HuH-7 (cell line): ENCODE measurements around the gene KLF12.

Source experiments
- DNase-seq: peaks from one replicate; pipeline ENCODE4 v3.0.0; 2011; ENCODE audit warnings: low spot score

The KLF12 gene

GRCh38 chr13:74134221-74134776, at the start of gene KLF12:
TSS of gene KLF12 (minus strand) at chr13:74134404.
- peak; percentile 82 for DNase-seq

- DNase-seq, result no peak
These were observed 48.3 kb upstream of the KLF12 start for GRCh38 chr13:74182491-74182890.

- DNase-seq, result no peak
These were observed 40.6 kb upstream of the KLF12 start for GRCh38 chr13:74174810-74175209.

- no peak for DNase-seq
These were observed 39.6 kb upstream of the KLF12 start for GRCh38 chr13:74173822-74174221.

GRCh38 chr13:74171641-74172040, 37.4 kb upstream of the KLF12 start:
- no peak for DNase-seq

GRCh38 chr13:74169676-74170075, 35.5 kb upstream of the KLF12 start:
- DNase-seq, result no peak

GRCh38 chr13:74168263-74168675, 34.1 kb upstream of the KLF12 start:
- DNase-seq, result peak; percentile 17

GRCh38 chr13:74166261-74167004, 32.2 kb upstream of the KLF12 start:
- no peak for DNase-seq

GRCh38 chr13:74162782-74163181, 28.6 kb upstream of the KLF12 start:
- no peak for DNase-seq

- no peak for DNase-seq
These were observed 27.9 kb upstream of the KLF12 start for GRCh38 chr13:74162135-74162534.

GRCh38 chr13:74158571-74159352, 24.6 kb upstream of the KLF12 start:
- no peak for DNase-seq

- DNase-seq, result no peak
These were observed 23.8 kb upstream of the KLF12 start for GRCh38 chr13:74158028-74158427.

- DNase-seq, result no peak
These were observed 20.8 kb upstream of the KLF12 start for GRCh38 chr13:74154981-74155380.

GRCh38 chr13:74153316-74153715, 19.1 kb upstream of the KLF12 start:
- DNase-seq, result no peak

GRCh38 chr13:74151859-74152258, 17.7 kb upstream of the KLF12 start:
- DNase-seq, result no peak

GRCh38 chr13:74148352-74148751, 14.1 kb upstream of the KLF12 start:
- no peak for DNase-seq

GRCh38 chr13:74145249-74145975, 11.2 kb upstream of the KLF12 start:
- DNase-seq, result no peak

- no peak for DNase-seq
These were observed 10.1 kb upstream of the KLF12 start for GRCh38 chr13:74144269-74144668.

- DNase-seq, result no peak
These were observed 8.1 kb upstream of the KLF12 start for GRCh38 chr13:74142257-74142656.

- no peak for DNase-seq
These were observed 4.0 kb upstream of the KLF12 start for GRCh38 chr13:74138241-74138640.

GRCh38 chr13:74136084-74136658, 2.0 kb upstream of the KLF12 start:
- peak; percentile 16 for DNase-seq
